DMS53 treated with DMSO at 0.1 percent for 48 hours (cell line): ENCODE measurements around the gene CNIH2.
"Not testable (repeated sequence)": the region's sequence is repeated elsewhere in the genome, so short reads cannot be mapped to it uniquely, and the experiment has no call there.

Experiments used
- DNase-seq: peaks from one replicate; lab custom pipeline; 2025; ENCODE audit not compliant: unreplicated experiment; lab: John Stamatoyannopoulos, UW

Gene CNIH2

GRCh38 chr11:66313321-66314185 lies 35.6 kb downstream of the CNIH2 start:
- no peak for DNase-seq

DNA sequence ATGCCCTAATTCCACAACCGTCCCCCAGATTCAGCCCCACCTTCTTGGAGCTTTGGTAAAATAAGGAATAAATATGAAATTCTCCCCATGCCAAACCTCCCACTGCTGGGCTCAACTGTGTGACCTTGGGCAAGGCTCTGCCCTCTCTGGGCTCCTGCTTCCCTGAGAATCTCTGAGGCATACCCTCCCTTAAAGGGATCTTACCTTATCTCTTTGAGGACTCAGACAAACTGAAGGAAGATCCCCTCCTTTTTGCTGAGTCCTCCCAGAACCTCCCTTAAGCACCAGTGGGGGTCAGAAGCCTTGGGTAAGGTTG lies 36.2 kb downstream of the CNIH2 start:
- no peak for DNase-seq

- no peak for DNase-seq
These were observed 36.9 kb downstream of the CNIH2 start for GRCh38 chr11:66314561-66315497.

DNA sequence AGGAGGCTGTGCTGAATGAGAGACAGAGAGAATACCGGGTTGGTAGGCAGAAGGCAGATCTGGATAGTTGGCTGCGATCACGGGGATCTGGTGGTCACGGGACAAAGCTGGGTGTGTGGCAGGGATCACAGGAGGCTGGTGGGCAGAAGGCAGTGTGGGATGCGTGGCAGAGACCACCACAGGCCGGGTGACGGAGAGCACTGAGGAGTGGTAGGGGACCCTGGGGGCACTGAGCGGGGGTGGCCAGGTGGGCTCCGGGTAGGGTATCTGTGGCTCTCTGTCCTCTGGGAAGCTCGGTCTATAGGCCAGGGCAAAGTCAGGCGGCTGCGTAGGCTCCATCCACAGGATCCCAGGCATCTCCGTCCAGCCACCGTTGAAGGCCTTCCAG lies 37.5 kb downstream of the CNIH2 start:
- DNase-seq = no peak

DNA sequence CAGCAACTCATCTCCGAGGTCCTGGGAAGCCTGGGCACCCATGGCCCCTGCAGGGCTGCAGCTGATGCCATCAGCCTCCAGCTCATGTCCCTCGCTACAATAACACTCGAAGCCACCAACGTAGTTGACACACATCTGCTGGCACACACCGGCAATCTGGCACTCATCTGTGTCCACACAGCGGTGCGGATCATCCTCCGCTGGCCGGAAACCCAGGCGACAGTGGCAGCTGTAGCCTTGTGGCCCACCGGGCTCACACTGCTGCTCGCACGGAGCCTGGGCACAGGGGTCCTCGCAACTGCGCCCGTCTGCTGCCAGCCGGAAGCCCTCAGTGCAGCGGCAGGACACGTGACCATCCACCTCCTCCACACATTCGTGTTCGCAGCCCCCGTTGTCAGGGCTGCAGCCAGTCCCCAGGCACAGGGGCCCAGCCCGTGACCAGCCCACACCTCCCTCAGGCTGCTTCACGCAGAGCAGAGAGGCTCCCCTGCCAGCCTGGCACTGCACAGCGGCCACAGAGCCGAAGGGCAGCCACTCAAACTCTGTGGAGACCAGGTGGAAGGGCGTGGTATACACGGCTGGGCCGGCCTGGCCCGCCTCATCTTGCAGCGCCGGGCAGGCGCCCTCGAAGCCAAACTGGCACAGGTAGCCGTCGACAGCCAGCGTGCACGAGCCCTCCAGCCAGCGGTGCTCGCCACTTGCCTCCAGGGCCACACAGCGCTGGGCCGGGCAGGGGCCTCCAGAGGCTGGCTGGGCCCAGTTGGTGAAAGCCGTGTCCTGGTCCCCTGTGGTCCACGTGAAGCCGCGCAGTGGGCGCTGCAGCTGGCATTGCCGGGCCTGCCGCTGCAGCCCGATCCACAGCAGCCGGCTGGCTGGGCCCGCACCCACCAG lies 38.2 kb downstream of the CNIH2 start:
- DNase-seq = peak; percentile 52

DNA sequence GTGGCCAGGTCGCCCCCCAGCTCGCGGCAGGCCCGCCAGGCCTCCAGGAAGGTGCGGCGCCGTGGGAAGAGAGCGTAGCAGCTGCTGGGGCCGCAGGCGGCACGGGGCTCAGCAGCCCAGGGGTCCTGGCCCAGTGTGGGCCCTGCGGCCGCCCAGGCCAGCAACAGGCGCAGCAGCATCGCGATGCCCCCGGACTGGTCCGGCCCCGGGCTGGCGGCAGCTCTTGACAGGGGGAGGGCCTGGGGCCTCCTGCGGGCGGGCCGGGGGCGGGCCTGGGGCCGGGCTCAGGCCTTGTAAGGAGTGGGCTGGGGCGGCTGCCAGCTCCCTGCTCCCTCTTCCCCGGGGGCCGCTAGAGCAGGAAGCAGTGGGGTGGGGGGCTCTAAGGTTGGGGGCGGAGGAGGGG lies 38.9 kb downstream of the CNIH2 start, which contains the start of gene CD248:
Gene CD248, minus strand, starts transcription at position 196 of the 403 bp plus-strand sequence. Its CDS starts 17 bp downstream, at position 179.
- no peak for DNase-seq

GRCh38 chr11:66317322-66317722 lies 39.3 kb downstream of the CNIH2 start:
- DNase-seq = no peak

DNA sequence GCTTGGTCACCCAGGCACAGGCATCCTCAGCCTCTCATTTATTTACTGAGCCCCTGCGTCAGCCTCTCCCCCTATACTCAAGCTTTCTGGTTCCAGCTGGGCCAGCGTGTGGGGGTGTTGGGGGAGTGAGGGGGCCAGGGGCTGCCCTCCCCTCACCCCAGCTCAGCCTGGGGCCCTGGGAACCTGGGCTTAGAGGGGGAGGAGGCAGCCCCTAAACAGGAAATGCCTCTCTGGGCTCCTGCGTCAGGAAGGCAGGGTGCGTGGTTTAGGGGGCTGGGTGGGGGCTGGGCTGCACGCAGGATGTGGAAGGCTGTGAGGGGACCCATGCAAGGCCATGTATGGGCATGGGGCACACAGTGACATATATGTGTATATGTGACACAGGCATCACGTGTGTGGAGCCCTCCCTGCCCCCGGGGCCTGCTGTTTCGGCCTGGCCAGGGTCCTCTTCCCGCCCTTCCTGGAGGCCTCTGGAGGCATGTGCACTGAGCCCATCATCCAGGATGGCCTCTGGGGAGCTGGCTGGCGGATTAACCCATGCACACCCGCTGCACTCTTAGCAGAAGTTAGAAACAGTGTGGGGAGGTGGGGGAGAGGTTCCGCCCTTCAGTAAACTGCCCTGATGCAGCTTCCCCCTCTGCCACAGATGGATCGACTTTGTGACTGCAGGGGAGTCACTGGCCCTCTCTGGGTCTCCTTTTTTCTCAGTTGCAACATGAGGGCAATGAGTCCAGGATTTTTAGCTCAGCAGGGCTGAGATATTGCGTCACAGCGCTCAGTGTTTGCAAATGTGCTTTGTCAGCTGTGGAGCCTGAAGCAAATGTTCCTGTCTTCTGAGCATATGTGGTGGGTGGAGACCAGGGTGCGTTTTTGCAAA lies 40.0 kb downstream of the CNIH2 start:
- DNase-seq = no peak

GRCh38 chr11:66318600-66318970 lies 40.6 kb downstream of the CNIH2 start:
- no peak for DNase-seq

GRCh38 chr11:66320289-66320688 lies 42.3 kb downstream of the CNIH2 start:
- DNase-seq = not testable (repeated sequence)

- not testable (repeated sequence) for DNase-seq
These were observed 42.8 kb downstream of the CNIH2 start for GRCh38 chr11:66320748-66321147.

DNA sequence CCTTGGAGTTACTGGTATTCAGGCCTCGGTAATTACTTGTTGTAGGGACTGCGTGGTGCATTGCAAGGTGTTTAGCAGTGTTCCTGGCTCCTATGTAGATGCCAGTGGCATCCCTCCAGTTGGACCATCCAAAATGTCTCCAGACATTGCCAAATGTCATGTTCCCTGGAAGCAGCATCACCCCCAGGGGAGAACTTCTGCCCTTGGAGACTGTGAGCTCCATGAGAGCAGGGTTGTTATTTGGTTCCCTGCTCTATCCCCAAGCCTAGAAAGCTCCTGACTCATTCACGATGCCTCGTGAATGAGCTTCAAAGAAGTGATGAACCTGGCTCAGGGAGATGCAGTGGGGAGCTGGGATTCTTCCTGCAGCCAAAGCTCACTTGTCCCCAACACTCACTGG lies 43.6 kb downstream of the CNIH2 start:
- DNase-seq = no peak

GRCh38 chr11:66322732-66323427 lies 44.9 kb downstream of the CNIH2 start:
- DNase-seq = no peak

- DNase-seq = no peak
These were observed 45.7 kb downstream of the CNIH2 start for GRCh38 chr11:66323684-66324083.

DNA sequence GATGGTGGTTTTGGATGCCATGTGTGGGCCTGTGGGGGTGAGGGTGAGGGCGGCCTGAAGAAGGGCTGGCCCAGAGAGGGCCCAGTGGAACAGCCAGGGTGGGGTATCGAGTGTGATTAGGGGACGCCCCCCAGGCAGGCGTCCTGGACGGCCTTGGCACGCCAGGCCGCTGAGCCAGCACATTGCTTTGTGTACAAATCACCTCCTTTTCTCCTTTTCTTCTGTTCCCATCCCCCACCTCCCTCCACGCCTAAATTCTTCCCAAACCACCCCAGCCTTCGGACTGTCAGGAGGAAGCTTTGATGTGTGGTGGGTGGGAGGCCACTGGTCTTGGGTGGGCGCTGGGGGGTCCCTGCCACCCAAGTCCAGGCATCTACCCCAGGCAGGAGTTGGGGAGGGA lies 46.7 kb downstream of the CNIH2 start:
- no peak for DNase-seq

GRCh38 chr11:66325263-66325671 lies 47.3 kb downstream of the CNIH2 start:
- DNase-seq = no peak

- DNase-seq = no peak
These were observed 48.5 kb downstream of the CNIH2 start for GRCh38 chr11:66326261-66327111.
